Calu3 (cell line): ENCODE data around the gene INSYN2B. TPM values are rescaled to one million over a fixed set of nuclear protein-coding genes. Genes with fewer than 3 reads are reported as not detected.

ENCODE experiments used
- BruUV-seq: library from RNA; stranded (reverse); fragments of 400-500 nt; replicated peaks from 2 replicates; lab custom pipeline; 2021; lab: Mats Ljungman, UMichigan
- CTCF ChIA-PET: fragments of 300-600 bp; sonication (Branson Sonifier 250); formaldehyde crosslinking; loops from one replicate; lab custom pipeline; 2022; ENCODE audit warnings: antibody characterized with exemption; lab: Charles Lee
- DNase-seq: peaks from one replicate; pipeline ENCODE4 v3.0.0; 2022
- H3K27ac Mint-ChIP-seq: one replicate; pipeline ENCODE4 v1.8.0; 2022; ENCODE audit warnings: mixed read lengths; ENCODE audit not compliant: unreplicated experiment
- H3K27me3 Mint-ChIP-seq: one replicate; pipeline ENCODE4 v1.8.0; 2022; ENCODE audit warnings: mixed read lengths; ENCODE audit not compliant: unreplicated experiment
- H3K36me3 Mint-ChIP-seq: one replicate; pipeline ENCODE4 v1.8.0; 2022; ENCODE audit warnings: mild to moderate bottlenecking, moderate library complexity, mixed read lengths; ENCODE audit not compliant: insufficient read depth, unreplicated experiment
- H3K4me1 Mint-ChIP-seq: one replicate; pipeline ENCODE4 v1.8.0; 2022; ENCODE audit warnings: mild to moderate bottlenecking, low read depth, mixed read lengths; ENCODE audit not compliant: unreplicated experiment
- H3K4me3 Mint-ChIP-seq: one replicate; pipeline ENCODE4 v1.8.0; 2022; ENCODE audit warnings: mild to moderate bottlenecking, low read depth, moderate library complexity, mixed read lengths; ENCODE audit not compliant: unreplicated experiment
- H3K9me3 Mint-ChIP-seq: one replicate; pipeline ENCODE4 v1.8.0; 2022; ENCODE audit warnings: low read depth, mixed read lengths; ENCODE audit not compliant: unreplicated experiment
- CTCF ChIP-seq: fragments of 200-600 bp; IDR thresholded peaks from one replicate; pipeline ENCODE4 v1.8.0; 2022; ENCODE audit warnings: antibody characterized with exemption; ENCODE audit not compliant: unreplicated experiment
- intact Hi-C: fragments of 100-400 bp; cut with micrococcal nuclease; formaldehyde crosslinking; loops from one replicate; pipeline ENCODE4 v1.10.0; 2022; ENCODE audit not compliant: unreplicated experiment
- total RNA-seq: library from RNA; stranded (reverse); gene quantifications from 2 replicates; pipeline ENCODE4 v1.2.3, GENCODE V29; 2022

INSYN2B gene
- total RNA-seq, 1 experiment from 2014 or later, result not detected

GRCh38 chr5:169950333-169950732 is 30.0 kb downstream of the INSYN2B start:
- no peak overlapping the region for H3K4me3 Mint-ChIP-seq
- no TSS peak for BruUV-seq
- intact Hi-C loops, result no loop called here
- CTCF ChIA-PET, result interaction anchor here (1.0 kb wide), 1 partner anchor 249 kb away, joined by 3 read pairs; no protein-coding TSS in a partner anchor
- DNase-seq, result no peak
- H3K9me3 Mint-ChIP-seq, result no peaks in the 10 kb centered on the region
- H3K36me3 Mint-ChIP-seq, result no peaks in the 10 kb centered on the region
- no peak overlapping the region for H3K27ac Mint-ChIP-seq
- TF ChIP-seq CTCF, result no peak
- peaks cover 79% of the 10 kb centered on the region for H3K27me3 Mint-ChIP-seq
- H3K4me1 Mint-ChIP-seq, result no peaks in the 10 kb centered on the region

- Mint-ChIP-seq H3K36me3 (no peaks in the 10 kb centered on the region), H3K9me3 (no peaks in the 10 kb centered on the region), H3K27me3 (peaks cover 78% of the 10 kb centered on the region), H3K4me3 (no peak overlapping the region), H3K4me1 (no peaks in the 10 kb centered on the region), H3K27ac (no peak overlapping the region)
- CTCF ChIA-PET, result no interaction called here
- no peak for DNase-seq
- no peak for TF ChIP-seq CTCF
- no TSS peak for BruUV-seq
- intact Hi-C loops, result no loop called here
Observed at GRCh38 chr5:169946743-169947295, 33.5 kb downstream of the INSYN2B start.

GRCh38 chr5:169945831-169946261 is 34.4 kb downstream of the INSYN2B start:
- Mint-ChIP-seq H3K27me3 (peaks cover 78% of the 10 kb centered on the region), H3K4me3 (no peak overlapping the region), H3K27ac (no peak overlapping the region), H3K36me3 (no peaks in the 10 kb centered on the region), H3K4me1 (no peaks in the 10 kb centered on the region), H3K9me3 (no peaks in the 10 kb centered on the region)
- no TSS peak for BruUV-seq
- CTCF ChIA-PET, result no interaction called here
- no peak for TF ChIP-seq CTCF
- intact Hi-C loops, result no loop called here
- DNase-seq, result peak; percentile 26

GRCh38 chr5:169944922-169945680 is 35.2 kb downstream of the INSYN2B start:
- intact Hi-C loops, result no loop called here
- H3K9me3 Mint-ChIP-seq, result no peaks in the 10 kb centered on the region
- no peak overlapping the region for H3K4me3 Mint-ChIP-seq
- no peaks in the 10 kb centered on the region for H3K4me1 Mint-ChIP-seq
- CTCF ChIA-PET, result no interaction called here
- no TSS peak for BruUV-seq
- no peak overlapping the region for H3K27ac Mint-ChIP-seq
- no peaks in the 10 kb centered on the region for H3K36me3 Mint-ChIP-seq
- no peak for TF ChIP-seq CTCF
- DNase-seq, result no peak
- H3K27me3 Mint-ChIP-seq, result peaks cover 78% of the 10 kb centered on the region
